ENCODE measurements around the gene TCF20.

DNA sequence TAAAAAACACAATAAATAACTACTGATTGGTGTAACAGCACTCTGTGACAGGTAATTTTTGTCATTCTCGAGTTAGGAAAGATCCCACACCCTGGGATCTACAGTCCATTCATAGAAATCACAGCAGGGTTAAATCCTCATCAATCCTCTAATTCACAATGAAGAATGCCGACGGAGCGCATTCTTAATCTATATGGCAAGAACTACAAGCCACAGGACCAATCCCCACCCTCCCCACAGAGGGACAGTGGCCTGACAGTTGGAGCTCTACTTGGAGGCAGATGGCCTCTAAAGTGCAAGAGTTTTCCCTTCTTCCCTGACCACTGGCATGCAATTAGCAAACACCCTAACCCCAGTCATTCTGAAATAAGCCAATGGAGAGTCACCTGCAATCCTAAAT, 34.2 kb downstream of the TCF20 start:
- TF ChIP-seq, protein P1, sequence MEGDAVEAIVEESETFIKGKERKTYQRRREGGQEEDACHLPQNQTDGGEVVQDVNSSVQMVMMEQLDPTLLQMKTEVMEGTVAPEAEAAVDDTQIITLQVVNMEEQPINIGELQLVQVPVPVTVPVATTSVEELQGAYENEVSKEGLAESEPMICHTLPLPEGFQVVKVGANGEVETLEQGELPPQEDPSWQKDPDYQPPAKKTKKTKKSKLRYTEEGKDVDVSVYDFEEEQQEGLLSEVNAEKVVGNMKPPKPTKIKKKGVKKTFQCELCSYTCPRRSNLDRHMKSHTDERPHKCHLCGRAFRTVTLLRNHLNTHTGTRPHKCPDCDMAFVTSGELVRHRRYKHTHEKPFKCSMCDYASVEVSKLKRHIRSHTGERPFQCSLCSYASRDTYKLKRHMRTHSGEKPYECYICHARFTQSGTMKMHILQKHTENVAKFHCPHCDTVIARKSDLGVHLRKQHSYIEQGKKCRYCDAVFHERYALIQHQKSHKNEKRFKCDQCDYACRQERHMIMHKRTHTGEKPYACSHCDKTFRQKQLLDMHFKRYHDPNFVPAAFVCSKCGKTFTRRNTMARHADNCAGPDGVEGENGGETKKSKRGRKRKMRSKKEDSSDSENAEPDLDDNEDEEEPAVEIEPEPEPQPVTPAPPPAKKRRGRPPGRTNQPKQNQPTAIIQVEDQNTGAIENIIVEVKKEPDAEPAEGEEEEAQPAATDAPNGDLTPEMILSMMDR (IDR thresholded peaks at IDR 0.05; ENCODE audit: low read depth, low read length): no peak
- TF ChIP-seq, protein P2, sequence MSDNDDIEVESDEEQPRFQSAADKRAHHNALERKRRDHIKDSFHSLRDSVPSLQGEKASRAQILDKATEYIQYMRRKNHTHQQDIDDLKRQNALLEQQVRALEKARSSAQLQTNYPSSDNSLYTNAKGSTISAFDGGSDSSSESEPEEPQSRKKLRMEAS (IDR thresholded peaks at IDR 0.05; ENCODE audit: low read depth, low read length): no peak
- no peak for TF ChIP-seq POLR2A (IDR thresholded peaks at IDR 0.05; ENCODE audit: extremely low read depth, insufficient read length)
